A673 (cell line): ENCODE measurements around the gene CRYBB1.

Experiments
- CTCF ChIP-seq: fragments of 300-800, 200-600 bp; sonication (generic); conservative IDR thresholded peaks from 2 replicates; pipeline ENCODE4 v1.5.1; 2017; ENCODE audit warnings: low read depth, mild to moderate bottlenecking, antibody characterized with exemption, low read length, moderate library complexity, mixed read lengths
- EZH2 ChIP-seq: fragments of 200-600 bp; sonication (generic); IDR thresholded peaks from 2 replicates; pipeline ENCODE4 v1.6.1; 2017; ENCODE audit warnings: borderline replicate concordance, low read depth, mild to moderate bottlenecking, mixed read lengths, antibody characterized with exemption, low read length; ENCODE audit not compliant: poor library complexity, severe bottlenecking

GRCh38 chr22:26636296-26636695, 18.5 kb upstream of the CRYBB1 start:
- TF ChIP-seq CTCF (no peak), EZH2 (no peak)
